ENCODE results near the gene IFITM5. TPM values are rescaled to one million over a fixed set of nuclear protein-coding genes. Genes with fewer than 3 reads are reported as not detected.

The IFITM5 gene
- total RNA-seq, result not detected in 2 replicates

DNA sequence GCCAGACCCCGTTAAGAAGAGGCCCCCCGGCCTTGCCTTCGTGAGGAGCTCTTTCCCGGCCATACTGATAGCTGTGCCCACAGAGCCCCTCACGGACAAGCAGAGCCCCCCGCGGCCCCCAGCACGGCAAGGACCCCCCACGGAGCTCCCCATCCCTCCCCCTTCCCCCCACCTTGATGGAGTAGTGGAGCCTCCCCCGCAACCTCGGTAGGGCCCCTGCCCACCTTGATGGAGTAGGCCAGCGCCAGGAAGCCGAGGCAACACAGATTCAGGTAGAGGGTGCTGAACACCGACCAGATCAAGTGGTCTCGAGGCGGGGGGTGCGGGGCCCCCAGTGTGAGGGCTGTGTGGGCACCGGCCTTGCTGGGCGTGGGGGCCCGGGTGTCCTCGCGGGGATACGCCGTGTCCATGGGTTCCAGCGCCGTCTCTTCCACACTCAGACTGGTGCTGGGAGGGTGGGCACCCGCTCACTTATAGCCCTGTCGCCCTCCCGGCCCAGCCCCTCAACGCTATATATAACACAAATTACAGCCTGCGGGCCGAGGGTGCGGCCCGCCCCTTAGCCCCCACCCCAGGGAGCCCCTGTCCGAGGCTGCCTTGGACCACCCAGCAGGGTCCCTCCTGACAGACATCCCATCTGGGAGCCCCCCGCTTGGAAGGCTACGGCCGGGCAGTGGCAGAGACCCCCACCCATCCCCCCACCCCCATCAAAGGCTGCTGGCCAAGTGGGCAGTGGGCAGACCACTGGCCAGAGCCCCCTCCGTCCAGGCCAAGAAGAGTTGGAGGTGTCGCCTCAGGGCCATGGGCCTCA, at the start of gene IFITM5:
IFITM5 (minus strand) TSS at position 446 of the 811 bp plus-strand sequence; CDS start at position 410, 36 bp downstream.

GRCh38 chr11:313787-314553, 14.6 kb upstream of the IFITM5 start, which contains the start of gene IFITM1:
Gene IFITM1 (plus strand): TSS chr11:314040. CDS start chr11:314171, 131 bp downstream.

GRCh38 chr11:307766-308708, 8.7 kb upstream of the IFITM5 start, which contains the start of gene IFITM2:
Gene IFITM2 (plus strand): TSS chr11:307816. CDS start chr11:308193, 377 bp downstream.

GRCh38 chr11:288478-289397, 10.6 kb downstream of the IFITM5 start, which contains the start of gene PGGHG:
Gene PGGHG (plus strand): TSS chr11:289126. CDS start chr11:289817, 691 bp downstream.

GRCh38 chr11:278001-278951, 21.1 kb downstream of the IFITM5 start, which contains the start of gene NLRP6:
Gene NLRP6 (plus strand): TSS chr11:278407. CDS start chr11:278570, 163 bp downstream.

Other genes starting within 250 kb of the IFITM5 start
- not detected in 2 replicates for gene SCGB1C1, start 106.4 kb downstream of the IFITM5 start, total RNA-seq
- 15.4 and 17.0 TPM in 2 replicates for gene BET1L, start 92.1 kb downstream of the IFITM5 start, total RNA-seq
- gene RIC8A, start 91.8 kb downstream of the IFITM5 start, total RNA-seq, result 109 and 164 TPM in 2 replicates
- gene SIRT3, start 63.2 kb downstream of the IFITM5 start, total RNA-seq, result 6.3 and 8.7 TPM in 2 replicates
- 204 and 227 TPM in 2 replicates for gene PSMD13, start 62.5 kb downstream of the IFITM5 start, total RNA-seq
- not detected in 2 replicates for gene NLRP6, start 21.1 kb downstream of the IFITM5 start, total RNA-seq
- 7.1 and 8.0 TPM in 2 replicates for gene PGGHG, start 10.4 kb downstream of the IFITM5 start, total RNA-seq
- 230 and 259 TPM in 2 replicates for gene IFITM2, start 8.3 kb upstream of the IFITM5 start, total RNA-seq
- gene IFITM1, start 14.5 kb upstream of the IFITM5 start, total RNA-seq, result 47.6 and 56.4 TPM in 2 replicates
- gene IFITM3, start 21.3 kb upstream of the IFITM5 start, total RNA-seq, result 288 and 289 TPM in 2 replicates
- gene B4GALNT4, start 70.0 kb upstream of the IFITM5 start, total RNA-seq, result 0.05 TPM in 1 of 2 replicates, not detected in the other
- 1.6 and 2.6 TPM in 2 replicates for gene PKP3, start 94.7 kb upstream of the IFITM5 start, total RNA-seq
- gene SIGIRR, start 115.5 kb upstream of the IFITM5 start, total RNA-seq, result 48.3 and 58.3 TPM in 2 replicates
- 0.20 and 0.89 TPM in 2 replicates for gene ANO9, start 142.5 kb upstream of the IFITM5 start, total RNA-seq
- gene PTDSS2, start 150.8 kb upstream of the IFITM5 start, total RNA-seq, result 33.6 and 52.3 TPM in 2 replicates
- gene RNH1, start 207.7 kb upstream of the IFITM5 start, total RNA-seq, result 308 and 315 TPM in 2 replicates
- gene HRAS, start 236.1 kb upstream of the IFITM5 start, total RNA-seq, result 102 and 109 TPM in 2 replicates
- gene LRRC56, start 238.0 kb upstream of the IFITM5 start, total RNA-seq, result 0.05 and 0.73 TPM in 2 replicates